GM18868 (cell line): Measurements from ENCODE around the gene ZNF592.

Source experiments
- ATAC-seq: cut with Tn5 transposase; IDR thresholded peaks from one replicate; pipeline ENCODE4 v1.9.1; 2021; ENCODE audit warnings: mild to moderate bottlenecking, moderate library complexity; ENCODE audit not compliant: unreplicated experiment

The ZNF592 gene

GRCh38 chr15:84804005-84804900, 55.9 kb downstream of the ZNF592 start:
- no peak for ATAC-seq

- ATAC-seq: no peak
Observed at GRCh38 chr15:84805221-84805620, 56.8 kb downstream of the ZNF592 start.

GRCh38 chr15:84807228-84807627, 58.8 kb downstream of the ZNF592 start:
- no peak for ATAC-seq

GRCh38 chr15:84810073-84810840, 61.9 kb downstream of the ZNF592 start:
- no peak for ATAC-seq

- ATAC-seq: no peak
Observed at GRCh38 chr15:84811151-84811550, 62.8 kb downstream of the ZNF592 start.

GRCh38 chr15:84811828-84812227, 63.4 kb downstream of the ZNF592 start:
- ATAC-seq: no peak

- no peak for ATAC-seq
Observed at GRCh38 chr15:84812842-84813241, 64.5 kb downstream of the ZNF592 start.

- no peak for ATAC-seq
Observed at GRCh38 chr15:84813435-84813834, 65.0 kb downstream of the ZNF592 start.

GRCh38 chr15:84813931-84814330, 65.5 kb downstream of the ZNF592 start:
- no peak for ATAC-seq

GRCh38 chr15:84814916-84815315, 66.5 kb downstream of the ZNF592 start:
- no peak for ATAC-seq

- ATAC-seq: no peak
Observed at GRCh38 chr15:84816694-84817465, 68.5 kb downstream of the ZNF592 start, which contains the start of gene ALPK3. Gene ALPK3, plus strand, starts transcription at chr15:84817356. Its CDS starts 97 bp downstream, at chr15:84817453.

GRCh38 chr15:84817466-84818081, 69.2 kb downstream of the ZNF592 start:
- no peak for ATAC-seq

GRCh38 chr15:84818261-84819131, 70.1 kb downstream of the ZNF592 start:
- no peak for ATAC-seq

- ATAC-seq: no peak
Observed at GRCh38 chr15:84819291-84819768, 70.9 kb downstream of the ZNF592 start.

- no peak for ATAC-seq
Observed at GRCh38 chr15:84819791-84820190, 71.4 kb downstream of the ZNF592 start.

GRCh38 chr15:84821501-84822021, 73.2 kb downstream of the ZNF592 start:
- no peak for ATAC-seq

GRCh38 chr15:84822653-84823281, 74.4 kb downstream of the ZNF592 start:
- ATAC-seq: no peak

- ATAC-seq: no peak
Observed at GRCh38 chr15:84823282-84823878, 75.0 kb downstream of the ZNF592 start.
